GM13977 (cell line): Measurements from ENCODE around the gene MADD.
A peak's percentile ranks its signal among the peaks of the same experiment; 100 is the strongest.

Source experiments
- DNase-seq: peaks from one replicate; pipeline ENCODE4 v3.0.0; 2012; ENCODE audit warnings: low spot score
- CTCF ChIP-seq: IDR thresholded peaks from 2 replicates; pipeline ENCODE4 v1.5.1; 2012; ENCODE audit warnings: mild to moderate bottlenecking, control low read depth; ENCODE audit not compliant: insufficient read depth; ENCODE audit errors: extremely low read depth, missing control alignments
- in situ Hi-C: fragments of 300-500 bp; cut with MboI; formaldehyde crosslinking; loops from one replicate; pipeline ENCODE4 v1.12.0; 2022; ENCODE audit warnings: low sequenced_read_pairs, low pct_unique_long_range_greater_than_20kb, mixed read lengths, inconsistent platforms; ENCODE audit not compliant: unreplicated experiment

The MADD gene

GRCh38 chr11:47257517-47258316, 12.2 kb upstream of the MADD start, which contains the start of gene NR1H3:
TSS of gene NR1H3 (plus strand) at chr11:47257996. CDS start at chr11:47259217, 1,221 bp downstream.
- DNase-seq = peak; percentile 42

DNA sequence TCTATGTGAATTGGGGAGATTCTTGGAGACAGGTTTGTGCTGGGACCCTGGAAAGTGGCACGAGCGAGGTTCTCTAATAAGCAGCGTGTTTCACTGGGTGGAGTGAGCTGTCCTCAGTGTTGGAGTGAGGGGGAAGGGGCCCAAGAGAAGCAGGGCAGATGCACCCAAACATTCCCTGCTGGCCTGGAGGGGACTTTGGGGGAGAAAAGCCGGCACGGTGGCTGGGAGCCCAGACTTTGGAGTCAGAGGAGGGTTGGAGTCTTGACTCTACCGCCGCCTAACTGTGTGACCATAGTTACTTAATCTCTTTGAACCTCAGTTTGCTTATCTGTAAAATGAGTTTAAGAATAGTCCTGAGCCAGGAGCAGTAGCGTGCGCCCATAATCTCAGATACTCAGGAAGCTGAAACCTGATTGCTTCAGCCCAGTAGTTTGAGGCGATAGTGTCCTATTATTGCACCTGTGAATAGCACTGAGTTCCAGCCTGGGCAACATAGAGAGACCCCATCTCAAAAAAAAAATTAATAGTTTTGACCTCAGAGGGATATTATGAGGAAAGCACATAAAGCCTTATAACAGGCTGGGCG, 11.5 kb upstream of the MADD start:
- no peak for TF ChIP-seq CTCF
- no peak for DNase-seq
- in situ Hi-C loops = no loop called here

More at GRCh38 chr11:47257517-47258316, 12.2 kb upstream of the MADD start, which contains the start of gene NR1H3:
- TF ChIP-seq CTCF = peak; percentile 53
- in situ Hi-C loops = no loop called here

GRCh38 chr11:47259232-47259977, 10.5 kb upstream of the MADD start:
- peak; percentile 72 for DNase-seq
- TF ChIP-seq CTCF = peak; percentile 66
- in situ Hi-C loops = no loop called here

DNA sequence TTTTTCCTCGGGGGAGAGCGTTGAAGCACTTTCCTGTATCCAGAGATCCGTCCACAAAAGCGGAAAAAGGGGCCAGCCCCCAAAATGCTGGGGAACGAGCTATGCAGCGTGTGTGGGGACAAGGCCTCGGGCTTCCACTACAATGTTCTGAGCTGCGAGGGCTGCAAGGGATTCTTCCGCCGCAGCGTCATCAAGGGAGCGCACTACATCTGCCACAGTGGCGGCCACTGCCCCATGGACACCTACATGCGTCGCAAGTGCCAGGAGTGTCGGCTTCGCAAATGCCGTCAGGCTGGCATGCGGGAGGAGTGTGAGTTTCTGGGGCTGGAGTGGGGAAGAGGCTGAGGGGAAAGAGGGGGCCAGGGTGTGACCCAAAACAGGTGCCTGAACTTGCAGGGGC, 9.6 kb upstream of the MADD start:
- TF ChIP-seq CTCF = no peak
- DNase-seq = no peak
- in situ Hi-C loops = no loop called here

DNA sequence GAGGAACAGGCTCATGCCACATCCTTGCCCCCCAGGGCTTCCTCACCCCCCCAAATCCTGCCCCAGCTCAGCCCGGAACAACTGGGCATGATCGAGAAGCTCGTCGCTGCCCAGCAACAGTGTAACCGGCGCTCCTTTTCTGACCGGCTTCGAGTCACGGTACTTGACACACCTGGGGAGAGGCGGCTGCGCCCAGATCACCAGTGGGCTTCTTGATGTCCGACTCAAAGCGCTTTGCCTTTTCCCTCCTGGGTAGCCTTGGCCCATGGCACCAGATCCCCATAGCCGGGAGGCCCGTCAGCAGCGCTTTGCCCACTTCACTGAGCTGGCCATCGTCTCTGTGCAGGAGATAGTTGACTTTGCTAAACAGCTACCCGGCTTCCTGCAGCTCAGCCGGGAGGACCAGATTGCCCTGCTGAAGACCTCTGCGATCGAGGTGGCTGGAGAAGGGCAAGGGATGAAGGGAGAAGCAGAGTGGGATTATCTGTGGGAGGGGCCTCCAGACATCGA, 8.6 kb upstream of the MADD start:
- in situ Hi-C loops = no loop called here
- no peak for DNase-seq
- TF ChIP-seq CTCF = no peak

DNA sequence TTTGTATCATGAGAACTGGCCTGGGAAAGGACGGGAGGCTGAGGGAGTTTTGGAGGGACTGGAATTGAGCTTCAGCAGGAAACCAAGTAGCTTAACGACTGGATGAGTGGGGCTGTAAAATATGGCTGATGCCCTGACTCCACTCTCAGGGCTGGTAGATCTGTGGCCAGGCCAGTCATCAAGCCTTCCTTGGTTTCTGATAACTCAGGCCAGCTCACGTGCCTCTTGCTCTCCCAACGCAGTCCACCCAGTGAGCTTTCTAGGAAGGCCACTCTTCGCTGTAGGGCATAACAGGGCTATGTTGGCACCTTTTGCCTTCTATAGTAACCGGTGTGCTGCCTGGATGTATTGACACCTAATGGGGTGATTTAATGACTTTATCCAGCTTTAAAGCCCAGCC, 5.8 kb upstream of the MADD start:
- in situ Hi-C loops = no loop called here

More for the DNA sequence above, 5.8 kb upstream of the MADD start:
- DNase-seq = no peak
- no peak for TF ChIP-seq CTCF
